AML-193 (cell line): ENCODE data around the gene ZNF263.

Source experiments
- DNase-seq, 2 experiments: peaks; one replicate each; lab custom pipeline; 2025; lab: John Stamatoyannopoulos, UW

Gene ZNF263

GRCh38 chr16:3327514-3327913, 44.2 kb downstream of the ZNF263 start:
- no peak for DNase-seq

GRCh38 chr16:3328104-3328503, 44.8 kb downstream of the ZNF263 start:
- DNase-seq = no peak

- no peak for DNase-seq
Measured at GRCh38 chr16:3328643-3329042, 45.4 kb downstream of the ZNF263 start.
